Stimulated activated CD4-positive, alpha-beta T cell treated with anti-CD3 and anti-CD28 coated beads, Interleukin-15, amount 100 ng/mL, for 24 hours (primary cell): Measurements from ENCODE around the gene LASP1.

ENCODE experiments used
- DNase-seq: peaks from one replicate; pipeline ENCODE4 v3.0.0-alpha.2; 2020

LASP1 gene

GRCh38 chr17:38870259-38871165, 654 bp downstream of the LASP1 start:
- peak; percentile 85 for DNase-seq

GRCh38 chr17:38871247-38872015, 1.6 kb downstream of the LASP1 start:
- DNase-seq: peak; percentile 88

- no peak for DNase-seq
Measured at GRCh38 chr17:38872027-38872511, 2.2 kb downstream of the LASP1 start.

- no peak for DNase-seq
Measured at GRCh38 chr17:38872671-38873385, 3.0 kb downstream of the LASP1 start.

GRCh38 chr17:38873640-38874380, 4.0 kb downstream of the LASP1 start:
- DNase-seq: no peak

GRCh38 chr17:38874505-38875400, 4.9 kb downstream of the LASP1 start:
- DNase-seq: no peak

- no peak for DNase-seq
Measured at GRCh38 chr17:38875477-38876075, 5.7 kb downstream of the LASP1 start.

- DNase-seq: peak; percentile 36
Measured at GRCh38 chr17:38877130-38877851, 7.4 kb downstream of the LASP1 start.

GRCh38 chr17:38879878-38880665, 10.2 kb downstream of the LASP1 start:
- no peak for DNase-seq

GRCh38 chr17:38881600-38882191, 11.8 kb downstream of the LASP1 start:
- peak; percentile 62 for DNase-seq

- no peak for DNase-seq
Measured at GRCh38 chr17:38882870-38883269, 13.0 kb downstream of the LASP1 start.

GRCh38 chr17:38883592-38884526, 14.0 kb downstream of the LASP1 start:
- DNase-seq: no peak

GRCh38 chr17:38885044-38885727, 15.3 kb downstream of the LASP1 start:
- DNase-seq: no peak

- DNase-seq: no peak
Measured at GRCh38 chr17:38885728-38886642, 16.1 kb downstream of the LASP1 start.

GRCh38 chr17:38886643-38887010, 16.8 kb downstream of the LASP1 start:
- DNase-seq: no peak

GRCh38 chr17:38888842-38889241, 19.0 kb downstream of the LASP1 start:
- no peak for DNase-seq
